ENCODE results near the gene GARIN3. TPM values are rescaled to one million over a fixed set of nuclear protein-coding genes. Genes with fewer than 3 reads are reported as not detected.

Gene GARIN3
- total RNA-seq, 3 donors from 2014 or later (not counting 1 experiment from before 2014, with no cell fraction given) = not detected

DNA sequence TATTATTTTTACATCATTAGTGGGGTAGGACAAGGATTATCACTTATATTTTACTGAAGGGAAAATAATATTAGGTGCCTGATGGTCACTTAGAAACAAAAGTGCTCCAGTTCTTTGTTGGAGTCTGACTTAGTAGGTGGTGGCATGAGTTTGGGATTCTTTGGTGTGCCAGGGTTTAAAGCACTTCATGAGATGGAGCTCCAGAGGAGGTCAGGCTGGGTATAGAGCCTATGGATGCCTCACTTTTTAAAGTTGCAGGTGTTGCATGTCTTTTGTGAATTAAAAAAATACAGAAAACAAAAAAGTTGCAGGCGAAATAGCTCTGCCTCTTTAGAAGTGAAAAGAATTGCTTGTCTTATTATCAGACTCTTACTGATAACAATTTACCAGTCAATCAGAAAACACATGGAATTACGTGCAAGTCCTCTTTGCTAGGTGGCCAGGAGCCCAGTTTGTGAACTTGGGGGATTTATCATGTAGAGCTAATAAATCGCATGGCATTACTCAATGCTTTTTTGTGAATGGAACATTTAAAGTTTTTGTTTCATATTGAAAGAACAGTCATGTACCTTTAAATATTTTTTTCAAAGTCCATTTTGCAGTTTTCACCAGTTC is 16.2 kb upstream of the GARIN3 start:
- Histone ChIP-seq H3K27ac (ENCODE audit: low read length) (peak overlapping the region; percentile 91), H3K4me1 (ENCODE audit: control insufficient read depth, insufficient read depth, low read length) (peaks cover 31% of the 10 kb centered on the region), H3K36me3 (ENCODE audit: control insufficient read depth, insufficient read depth, low read length) (peaks cover 18% of the 10 kb centered on the region), H3K4me3 (ENCODE audit: low read length) (peak overlapping the region; percentile 61), H3K27me3 (ENCODE audit: control insufficient read depth, insufficient read depth, low read length) (no peaks in the 10 kb centered on the region), H3K9me3 (ENCODE audit: control insufficient read depth, insufficient read depth, low read length) (no peaks in the 10 kb centered on the region)
- intact Hi-C loops (cut with micrococcal nuclease) = no loop called here
- H3K4me1 Mint-ChIP-seq = peaks cover 78 to 87% of the 10 kb centered on the region in 2 donors
- WGBS (ENCODE audit: insufficient coverage) = 47% methylated on average over 2 of the region's 3 CpGs
- no peak for TF ChIP-seq CTCF (IDR thresholded peaks at IDR 0.05)
- H3K27ac Mint-ChIP-seq = peak overlapping the region; percentile 96 to 97
- DNase-seq (no peak), ATAC-seq (no peak)
- H3K9me3 Mint-ChIP-seq = no peaks in the 10 kb centered on the region
- peak overlapping the region; percentile 99 for H3K4me3 Mint-ChIP-seq
- no peaks in the 10 kb centered on the region for H3K27me3 Mint-ChIP-seq (ENCODE audit: low read depth in 2 of 2)
- peaks cover 7% of the 10 kb centered on the region for H3K36me3 Mint-ChIP-seq

GRCh38 chr5:157180374-157181264 is 14.6 kb upstream of the GARIN3 start, which contains the start of gene ITK:
Gene ITK (plus strand): TSS chr5:157180840. CDS start chr5:157180978, 138 bp downstream.
- Histone ChIP-seq H3K9me3 (ENCODE audit: control insufficient read depth, insufficient read depth, low read length) (no peaks in the 10 kb centered on the region), H3K4me3 (ENCODE audit: low read length) (peak within 1 kb of the TSS; percentile 61), H3K27me3 (ENCODE audit: control insufficient read depth, insufficient read depth, low read length) (no peaks in the 10 kb centered on the region), H3K27ac (ENCODE audit: low read length) (peak within 1 kb of the TSS; percentile 91), H3K4me1 (ENCODE audit: control insufficient read depth, insufficient read depth, low read length) (peaks cover 21% of the 10 kb centered on the region), H3K36me3 (ENCODE audit: control insufficient read depth, insufficient read depth, low read length) (peaks cover 8% of the 10 kb centered on the region)
- no peaks in the 10 kb centered on the region for H3K27me3 Mint-ChIP-seq (ENCODE audit: low read depth in 2 of 2)
- DNase-seq (peak; percentile 27 to 88), ATAC-seq (peak; percentile 84 to 94 (median 86))
- TF ChIP-seq CTCF (IDR thresholded peaks at IDR 0.05) = no peak
- no peaks in the 10 kb centered on the region for H3K9me3 Mint-ChIP-seq
- H3K27ac Mint-ChIP-seq = peak within 1 kb of the TSS; percentile 96 to 97
- H3K4me1 Mint-ChIP-seq = peaks cover 62 to 71% of the 10 kb centered on the region in 2 donors
- H3K4me3 Mint-ChIP-seq = peak within 1 kb of the TSS; percentile 99
- WGBS (ENCODE audit: insufficient coverage) = 35% methylated on average over 7 of the region's 8 CpGs
- intact Hi-C loops (cut with micrococcal nuclease) = loop anchor here (1.0 to 2.0 kb wide), 5 partner anchors 13 to 72 kb away; no protein-coding TSS in a partner anchor
- peaks cover 7% of the 10 kb centered on the region for H3K36me3 Mint-ChIP-seq

- Histone ChIP-seq H3K27ac (ENCODE audit: low read length) (peak overlapping the region; percentile 91), H3K27me3 (ENCODE audit: control insufficient read depth, insufficient read depth, low read length) (no peaks in the 10 kb centered on the region), H3K4me1 (ENCODE audit: control insufficient read depth, insufficient read depth, low read length) (peaks cover 7% of the 10 kb centered on the region), H3K36me3 (ENCODE audit: control insufficient read depth, insufficient read depth, low read length) (peaks cover 3% of the 10 kb centered on the region), H3K4me3 (ENCODE audit: low read length) (no peak overlapping the region), H3K9me3 (ENCODE audit: control insufficient read depth, insufficient read depth, low read length) (no peaks in the 10 kb centered on the region)
- Mint-ChIP-seq H3K27ac (peak overlapping the region; percentile 96 to 97), H3K4me1 (peaks cover 51 to 59% of the 10 kb centered on the region in 2 donors), H3K4me3 (no peak overlapping the region), H3K9me3 (no peaks in the 10 kb centered on the region), H3K27me3 (ENCODE audit: low read depth in 2 of 2) (no peaks in the 10 kb centered on the region), H3K36me3 (peaks cover 7% of the 10 kb centered on the region)
- WGBS (ENCODE audit: insufficient coverage) = 76% methylated on average over 3 of the region's 3 CpGs
- TF ChIP-seq CTCF (IDR thresholded peaks at IDR 0.05) = no peak
- DNase-seq = peak in 1 of 2 donors; percentile 44
- intact Hi-C loops (cut with micrococcal nuclease) = no loop called here
- no peak for ATAC-seq
Measured at GRCh38 chr5:157178966-157179365, 12.9 kb upstream of the GARIN3 start.

Measured in natural killer cell (primary cell).